K562 (cell line): ENCODE data around the gene HECW1. TPM values are rescaled to one million over a fixed set of nuclear protein-coding genes. Genes with fewer than 3 reads are reported as not detected.

Source experiments
- AFF1 ChIP-seq, 2 experiments: fragments of 450-650 bp; IDR thresholded peaks; 2 replicates each; pipeline ENCODE4 v1.6.1; 2018; ENCODE audit warnings: mild to moderate bottlenecking in 2 of 2, low read depth in 1 of 2; ENCODE audit not compliant: partially characterized antibody in 2 of 2
- BDP1 ChIP-seq: IDR thresholded peaks from 3 replicates; pipeline ENCODE4 v1.6.1; 2011; ENCODE audit not compliant: insufficient read length, insufficient read depth
- CBX2 ChIP-seq: fragments of 200-600 bp; sonication (generic); IDR thresholded peaks from one replicate; pipeline ENCODE4 v1.6.1; 2012; ENCODE audit warnings: mild to moderate bottlenecking, low read length, inconsistent platforms; ENCODE audit not compliant: insufficient read depth, poor library complexity, severe bottlenecking
- NR0B1 ChIP-seq: fragments of 450-650 bp; IDR thresholded peaks from one replicate; pipeline ENCODE4 v1.6.1; 2018; ENCODE audit warnings: mild to moderate bottlenecking, moderate library complexity; ENCODE audit not compliant: partially characterized antibody
- NR1H2 ChIP-seq: sonication (generic); formaldehyde crosslinking; IDR thresholded peaks from 2 replicates; pipeline ENCODE4 v1.4.0; 2020; ENCODE audit warnings: mild to moderate bottlenecking, missing genetic modification reagents
- POLR2AphosphoS5 ChIP-seq: IDR thresholded peaks from 2 replicates; pipeline ENCODE4 v1.6.1; 2011; ENCODE audit warnings: mild to moderate bottlenecking, low read depth, low read length, moderate library complexity; ENCODE audit not compliant: control insufficient read depth, insufficient read depth
- STAG1 ChIP-seq: sonication (generic); formaldehyde crosslinking; IDR thresholded peaks from 2 replicates; pipeline ENCODE4 v1.5.0; 2020; ENCODE audit warnings: missing genetic modification reagents, borderline replicate concordance
- TEAD1 ChIP-seq, 2 experiments: fragments of 450-650 bp in 1 of 2; sonication (generic) in 1 of 2; formaldehyde crosslinking; IDR thresholded peaks; 2 replicates each; pipeline versions ENCODE4 v1.4.0 to v1.8.0; 2020 to 2022; ENCODE audit warnings: mild to moderate bottlenecking in 2 of 2, missing genetic modification reagents in 1 of 2
- polyA plus RNA-seq, 8 experiments: library from polyadenylated mRNA; depleted of rRNA in 4 of 8; stranded (reverse) in 5 of 8; unstranded in 3 of 8; fragments of >200 nt; fragmentation: Nextera tagmentation in 2 of 8; fragmentation: Illumina TruSeq in 1 of 8; extraction: Ambion mirVana in 2 of 8; extraction: Trizol in 1 of 8; gene quantifications; 2 replicates each; pipeline versions ENCODE4 v1.2.1 to v1.2.3, GENCODE V29; 2011 to 2014; ENCODE audit warnings: inconsistent platforms in 1 of 8, missing spikeins in 1 of 8
- total RNA-seq, 7 experiments: library from RNA; depleted of rRNA in 6 of 7; stranded (reverse); fragments of >200 nt in 6 of 7; fragmentation: Illumina TruSeq in 2 of 7; extraction: Trizol in 2 of 7; gene quantifications; 2 replicates each; pipeline versions ENCODE4 v1.2.1 to v1.2.3, GENCODE V29; 2011 to 2021; ENCODE audit warnings: low replicate concordance in 1 of 7
- TF ChIP-seq, protein P1 (sequence below), 2 experiments: fragments of 250-450 bp in 1 of 2; fragments of 450-650 bp in 1 of 2; sonication (Bioruptor Pico) in 1 of 2; IDR thresholded peaks; 2 replicates each; pipeline versions ENCODE4 v1.6.1 to v1.8.0; 2016 to 2021; ENCODE audit warnings: mild to moderate bottlenecking in 2 of 2, moderate library complexity in 2 of 2, missing compliant biosample characterization in 1 of 2, missing genetic modification characterization in 1 of 2
- TF ChIP-seq, protein P2 (sequence below), 2 experiments: fragments of 450-650 bp; formaldehyde crosslinking in 1 of 2; IDR thresholded peaks; 2 replicates each; pipeline versions ENCODE4 v1.4.0 to v1.6.1; 2014 to 2020; ENCODE audit warnings: mild to moderate bottlenecking in 2 of 2, borderline replicate concordance in 1 of 2, low read depth in 1 of 2

HECW1 gene
- total and polyA plus RNA-seq, 9 of the 15 experiments (the other 6 are each of a cell fraction or from before 2014, with no cell fraction given), result 0.07 to 0.31 (median 0.13) TPM; not detected in 4

GRCh38 chr7:43456200-43456599 is 343.8 kb downstream of the HECW1 start (continued):
- no peak for TF ChIP-seq AFF1 (IDR thresholded peaks at IDR 0.05; ENCODE audit: low read depth in 1 of 2, partially characterized antibody in 2 of 2)
- no peak for TF ChIP-seq POLR2AphosphoS5
- peak; percentile 42; the same call in 1 of the 2 replicates for TF ChIP-seq STAG1
- no peak for TF ChIP-seq NR0B1
- no peak for TF ChIP-seq TEAD1 (CRISPR knock-in tag; IDR thresholded peaks at IDR 0.05)
- TF ChIP-seq, protein P1, sequence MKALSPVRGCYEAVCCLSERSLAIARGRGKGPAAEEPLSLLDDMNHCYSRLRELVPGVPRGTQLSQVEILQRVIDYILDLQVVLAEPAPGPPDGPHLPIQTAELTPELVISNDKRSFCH (CRISPR knock-in tag; IDR thresholded peaks at IDR 0.05), result no peak
- TF ChIP-seq, protein P1 (tag; IDR thresholded peaks at IDR 0.05), result no peak
- TF ChIP-seq, protein P2, sequence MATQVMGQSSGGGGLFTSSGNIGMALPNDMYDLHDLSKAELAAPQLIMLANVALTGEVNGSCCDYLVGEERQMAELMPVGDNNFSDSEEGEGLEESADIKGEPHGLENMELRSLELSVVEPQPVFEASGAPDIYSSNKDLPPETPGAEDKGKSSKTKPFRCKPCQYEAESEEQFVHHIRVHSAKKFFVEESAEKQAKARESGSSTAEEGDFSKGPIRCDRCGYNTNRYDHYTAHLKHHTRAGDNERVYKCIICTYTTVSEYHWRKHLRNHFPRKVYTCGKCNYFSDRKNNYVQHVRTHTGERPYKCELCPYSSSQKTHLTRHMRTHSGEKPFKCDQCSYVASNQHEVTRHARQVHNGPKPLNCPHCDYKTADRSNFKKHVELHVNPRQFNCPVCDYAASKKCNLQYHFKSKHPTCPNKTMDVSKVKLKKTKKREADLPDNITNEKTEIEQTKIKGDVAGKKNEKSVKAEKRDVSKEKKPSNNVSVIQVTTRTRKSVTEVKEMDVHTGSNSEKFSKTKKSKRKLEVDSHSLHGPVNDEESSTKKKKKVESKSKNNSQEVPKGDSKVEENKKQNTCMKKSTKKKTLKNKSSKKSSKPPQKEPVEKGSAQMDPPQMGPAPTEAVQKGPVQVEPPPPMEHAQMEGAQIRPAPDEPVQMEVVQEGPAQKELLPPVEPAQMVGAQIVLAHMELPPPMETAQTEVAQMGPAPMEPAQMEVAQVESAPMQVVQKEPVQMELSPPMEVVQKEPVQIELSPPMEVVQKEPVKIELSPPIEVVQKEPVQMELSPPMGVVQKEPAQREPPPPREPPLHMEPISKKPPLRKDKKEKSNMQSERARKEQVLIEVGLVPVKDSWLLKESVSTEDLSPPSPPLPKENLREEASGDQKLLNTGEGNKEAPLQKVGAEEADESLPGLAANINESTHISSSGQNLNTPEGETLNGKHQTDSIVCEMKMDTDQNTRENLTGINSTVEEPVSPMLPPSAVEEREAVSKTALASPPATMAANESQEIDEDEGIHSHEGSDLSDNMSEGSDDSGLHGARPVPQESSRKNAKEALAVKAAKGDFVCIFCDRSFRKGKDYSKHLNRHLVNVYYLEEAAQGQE (IDR thresholded peaks at IDR 0.05; ENCODE audit: borderline replicate concordance), result peak; percentile 65; the same call in 1 of the 2 replicates
- TF ChIP-seq, protein P2 (CRISPR knock-in tag; IDR thresholded peaks at IDR 0.05; ENCODE audit: low read depth), result no peak
- no peak for TF ChIP-seq NR1H2 (CRISPR knock-in tag)
- no peak for TF ChIP-seq BDP1
- no peak for TF ChIP-seq CBX2
